ENCODE measurements around the gene AGAP1. TPM values are rescaled to one million over a fixed set of nuclear protein-coding genes. Genes with fewer than 3 reads are reported as not detected.

The AGAP1 gene
- total RNA-seq, 1 donor from 2014 or later, result 46.3 TPM

- H3K4me3 Mint-ChIP-seq, result no peak overlapping the region
- peaks cover 5% of the 10 kb centered on the region for H3K4me1 Mint-ChIP-seq (ENCODE audit: unreplicated experiment)
- no peak for TF ChIP-seq CTCF (conservative IDR thresholded peaks at IDR 0.05)
- H3K27me3 Mint-ChIP-seq, result no peaks in the 10 kb centered on the region
- no peak overlapping the region for H3K27ac Mint-ChIP-seq
- no peak for DNase-seq (ENCODE audit: extremely low spot score, unreplicated experiment)
- H3K9me3 Mint-ChIP-seq, result no peaks in the 10 kb centered on the region
- H3K36me3 Mint-ChIP-seq, result peaks cover 43% of the 10 kb centered on the region
Observed at GRCh38 chr2:235909358-235909757, 415.5 kb downstream of the AGAP1 start.

- no peak overlapping the region for H3K4me3 Mint-ChIP-seq
- no peak overlapping the region for H3K27ac Mint-ChIP-seq
- H3K27me3 Mint-ChIP-seq, result no peaks in the 10 kb centered on the region
- DNase-seq (ENCODE audit: extremely low spot score, unreplicated experiment), result no peak
- no peaks in the 10 kb centered on the region for H3K9me3 Mint-ChIP-seq
- peaks cover 50% of the 10 kb centered on the region for H3K36me3 Mint-ChIP-seq
- peaks cover 5% of the 10 kb centered on the region for H3K4me1 Mint-ChIP-seq (ENCODE audit: unreplicated experiment)
- TF ChIP-seq CTCF (conservative IDR thresholded peaks at IDR 0.05), result no peak
Observed at GRCh38 chr2:235910067-235910466, 416.2 kb downstream of the AGAP1 start.

- peaks cover 5% of the 10 kb centered on the region for H3K4me1 Mint-ChIP-seq (ENCODE audit: unreplicated experiment)
- H3K27ac Mint-ChIP-seq, result no peak overlapping the region
- no peaks in the 10 kb centered on the region for H3K27me3 Mint-ChIP-seq
- H3K9me3 Mint-ChIP-seq, result no peaks in the 10 kb centered on the region
- DNase-seq (ENCODE audit: extremely low spot score, unreplicated experiment), result no peak
- TF ChIP-seq CTCF (conservative IDR thresholded peaks at IDR 0.05), result no peak
- peaks cover 61% of the 10 kb centered on the region for H3K36me3 Mint-ChIP-seq
- H3K4me3 Mint-ChIP-seq, result no peak overlapping the region
Observed at GRCh38 chr2:235911125-235911524, 417.3 kb downstream of the AGAP1 start.

- no peak for TF ChIP-seq CTCF (conservative IDR thresholded peaks at IDR 0.05)
- Mint-ChIP-seq H3K4me3 (no peak overlapping the region), H3K27me3 (no peaks in the 10 kb centered on the region), H3K9me3 (no peaks in the 10 kb centered on the region), H3K4me1 (ENCODE audit: unreplicated experiment) (no peaks in the 10 kb centered on the region), H3K27ac (no peak overlapping the region), H3K36me3 (peaks cover 58% of the 10 kb centered on the region)
- no peak for DNase-seq (ENCODE audit: extremely low spot score, unreplicated experiment)
Observed at GRCh38 chr2:235911633-235912233, 417.9 kb downstream of the AGAP1 start.

GRCh38 chr2:235914756-235915155, 420.9 kb downstream of the AGAP1 start:
- Mint-ChIP-seq H3K36me3 (peaks cover 53% of the 10 kb centered on the region), H3K27ac (no peak overlapping the region), H3K9me3 (no peaks in the 10 kb centered on the region), H3K27me3 (no peaks in the 10 kb centered on the region), H3K4me1 (ENCODE audit: unreplicated experiment) (peaks cover 10% of the 10 kb centered on the region), H3K4me3 (no peak overlapping the region)
- TF ChIP-seq CTCF (conservative IDR thresholded peaks at IDR 0.05), result no peak
- DNase-seq (ENCODE audit: extremely low spot score, unreplicated experiment), result no peak

- Mint-ChIP-seq H3K9me3 (no peaks in the 10 kb centered on the region), H3K27ac (no peak overlapping the region), H3K27me3 (no peaks in the 10 kb centered on the region), H3K4me3 (no peak overlapping the region), H3K4me1 (ENCODE audit: unreplicated experiment) (peaks cover 10% of the 10 kb centered on the region), H3K36me3 (peaks cover 46% of the 10 kb centered on the region)
- TF ChIP-seq CTCF (conservative IDR thresholded peaks at IDR 0.05), result no peak
- no peak for DNase-seq (ENCODE audit: extremely low spot score, unreplicated experiment)
Observed at GRCh38 chr2:235917506-235917905, 423.7 kb downstream of the AGAP1 start.

Data from type B pancreatic cell (in vitro differentiated cells).